ENCODE results near the gene PROSER3. TPM values are rescaled to one million over a fixed set of nuclear protein-coding genes. Genes with fewer than 3 reads are reported as not detected.

Gene PROSER3
- total and polyA plus RNA-seq, 9 of the 15 experiments (the other 6 are each of a cell fraction or from before 2014, with no cell fraction given) = 1.0 to 39.5 (median 5.1) TPM

DNA sequence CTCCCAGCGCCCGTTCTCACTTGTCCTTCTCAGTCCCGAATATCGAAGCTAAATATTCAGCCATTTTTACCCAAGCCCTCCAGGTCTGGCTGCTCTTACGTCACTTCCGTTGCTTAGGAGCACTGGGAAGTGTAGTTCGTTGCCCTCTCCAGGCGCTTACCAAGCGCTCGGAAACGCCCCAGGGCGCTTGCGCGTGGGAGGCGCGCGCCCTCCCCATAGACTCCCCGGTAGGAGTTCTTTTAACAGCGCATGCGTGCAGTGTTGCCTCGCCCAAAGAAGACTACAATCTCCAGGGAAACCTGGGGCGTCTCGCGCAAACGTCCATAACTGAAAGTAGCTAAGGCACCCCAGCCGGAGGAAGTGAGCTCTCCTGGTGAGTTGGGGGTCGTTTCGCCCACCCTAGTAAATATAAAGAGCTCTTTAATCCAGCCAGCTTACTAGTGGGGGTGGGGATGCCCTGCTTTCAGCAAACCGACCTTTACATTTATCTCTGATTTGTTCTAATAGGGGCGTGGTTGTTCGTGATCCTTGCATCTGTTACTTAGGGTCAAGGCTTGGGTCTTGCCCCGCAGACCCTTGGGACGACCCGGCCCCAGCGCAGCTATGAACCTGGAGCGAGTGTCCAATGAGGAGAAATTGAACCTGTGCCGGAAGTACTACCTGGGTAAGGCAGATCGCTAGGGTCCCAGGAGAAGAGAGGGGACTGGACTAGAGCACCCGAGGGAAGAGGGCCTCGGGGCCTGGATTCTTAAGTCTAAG, 12.5 kb upstream of the PROSER3 start, which contains the start of the genes PSENEN and U2AF1L4:
Gene PSENEN (plus strand): TSS at position 324 of the 759 bp plus-strand sequence. CDS start 280 bp downstream, at position 604.
Gene U2AF1L4 (minus strand): TSS at position 91 of the 759 bp plus-strand sequence. CDS start 27 bp downstream, at position 64.
- ChIA-PET CTCF (ENCODE audit: low intra/inter-chr PET ratio) (no interaction called here), POLR2A (interaction anchor here (0.7 to 1.9 kb wide), 6 partner anchors 9 to 401 kb away, joined by 3 to 12 read pairs (median 4); partner anchors contain the start of gene PROSER3)
- intact Hi-C loops (cut with micrococcal nuclease) = loop anchor here (10.0 kb wide), 1 partner anchor 101 kb away; the partner anchor contains the start of genes COX6B1 and ETV2
- peak within 1 kb of the TSS; percentile 92 to 94 for H3K9ac ChIP-seq (ENCODE audit: insufficient read depth in 1 of 2, low read depth in 2 of 2, low read length in 2 of 2)
- H3K4me2 ChIP-seq (ENCODE audit: insufficient read depth, low read length) = peak within 1 kb of the TSS; percentile 95
- peaks cover 27 to 47% of the 10 kb centered on the region in 2 experiments; a peak in 4 of 5 replicates for H3K4me1 ChIP-seq (replicated peaks in 1 of 2; ENCODE audit: control insufficient read depth in 2 of 2, insufficient read depth in 2 of 2, low read length in 2 of 2)
- H4K20me1 ChIP-seq (replicated peaks; ENCODE audit: control insufficient read depth, insufficient read depth, low read length) = no peaks in the 10 kb centered on the region
- H3K36me3 ChIP-seq (ENCODE audit: control insufficient read depth, insufficient read depth, low read length) = peaks cover 19% of the 10 kb centered on the region; the same call in 1 of the 3 replicates
- no peaks in the 10 kb centered on the region for H3K27me3 ChIP-seq (ENCODE audit: control insufficient read depth in 2 of 2, insufficient read depth in 2 of 2, low read length in 2 of 2)
- peak within 1 kb of the TSS; percentile 92 for H2AFZ ChIP-seq (ENCODE audit: low read depth, low read length)
- peaks cover 16% of the 10 kb centered on the region for H3K79me2 ChIP-seq (ENCODE audit: control insufficient read depth, insufficient read depth, low read length)
- in situ Hi-C loops (cut with MboI) = no loop called here
- H3K9me1 ChIP-seq (ENCODE audit: control insufficient read depth, insufficient read depth, low read length) = no peaks in the 10 kb centered on the region
- TSS peak; percentile 62 for BruUV-seq (replicated peaks)
- ATAC-seq = peak; percentile 70
- H3K27ac ChIP-seq (ENCODE audit: extremely low read depth, low read depth, low read length) = peak within 1 kb of the TSS; percentile 99
- WGBS (ENCODE audit: insufficient coverage, low coverage, missing lambda C conversion rate) = under 1% methylated on average over 40 of the region's 40 CpGs
- peak within 1 kb of the TSS; percentile 92 for H3K4me3 ChIP-seq
- H3K9me3 ChIP-seq (replicated peaks; ENCODE audit: control insufficient read depth, insufficient read depth, low read depth, low read length) = no peaks in the 10 kb centered on the region
- FAIRE-seq = peak; percentile 95
- peak; percentile 87 to 100 (median 90) for DNase-seq (ENCODE audit: extremely low read depth in 1 of 4, low spot score in 3 of 4)
- TF ChIP-seq, protein P1, sequence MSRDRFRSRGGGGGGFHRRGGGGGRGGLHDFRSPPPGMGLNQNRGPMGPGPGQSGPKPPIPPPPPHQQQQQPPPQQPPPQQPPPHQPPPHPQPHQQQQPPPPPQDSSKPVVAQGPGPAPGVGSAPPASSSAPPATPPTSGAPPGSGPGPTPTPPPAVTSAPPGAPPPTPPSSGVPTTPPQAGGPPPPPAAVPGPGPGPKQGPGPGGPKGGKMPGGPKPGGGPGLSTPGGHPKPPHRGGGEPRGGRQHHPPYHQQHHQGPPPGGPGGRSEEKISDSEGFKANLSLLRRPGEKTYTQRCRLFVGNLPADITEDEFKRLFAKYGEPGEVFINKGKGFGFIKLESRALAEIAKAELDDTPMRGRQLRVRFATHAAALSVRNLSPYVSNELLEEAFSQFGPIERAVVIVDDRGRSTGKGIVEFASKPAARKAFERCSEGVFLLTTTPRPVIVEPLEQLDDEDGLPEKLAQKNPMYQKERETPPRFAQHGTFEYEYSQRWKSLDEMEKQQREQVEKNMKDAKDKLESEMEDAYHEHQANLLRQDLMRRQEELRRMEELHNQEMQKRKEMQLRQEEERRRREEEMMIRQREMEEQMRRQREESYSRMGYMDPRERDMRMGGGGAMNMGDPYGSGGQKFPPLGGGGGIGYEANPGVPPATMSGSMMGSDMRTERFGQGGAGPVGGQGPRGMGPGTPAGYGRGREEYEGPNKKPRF (IDR thresholded peaks at IDR 0.05; ENCODE audit: low read depth, low read length) = no peak
- TF ChIP-seq, protein P2, sequence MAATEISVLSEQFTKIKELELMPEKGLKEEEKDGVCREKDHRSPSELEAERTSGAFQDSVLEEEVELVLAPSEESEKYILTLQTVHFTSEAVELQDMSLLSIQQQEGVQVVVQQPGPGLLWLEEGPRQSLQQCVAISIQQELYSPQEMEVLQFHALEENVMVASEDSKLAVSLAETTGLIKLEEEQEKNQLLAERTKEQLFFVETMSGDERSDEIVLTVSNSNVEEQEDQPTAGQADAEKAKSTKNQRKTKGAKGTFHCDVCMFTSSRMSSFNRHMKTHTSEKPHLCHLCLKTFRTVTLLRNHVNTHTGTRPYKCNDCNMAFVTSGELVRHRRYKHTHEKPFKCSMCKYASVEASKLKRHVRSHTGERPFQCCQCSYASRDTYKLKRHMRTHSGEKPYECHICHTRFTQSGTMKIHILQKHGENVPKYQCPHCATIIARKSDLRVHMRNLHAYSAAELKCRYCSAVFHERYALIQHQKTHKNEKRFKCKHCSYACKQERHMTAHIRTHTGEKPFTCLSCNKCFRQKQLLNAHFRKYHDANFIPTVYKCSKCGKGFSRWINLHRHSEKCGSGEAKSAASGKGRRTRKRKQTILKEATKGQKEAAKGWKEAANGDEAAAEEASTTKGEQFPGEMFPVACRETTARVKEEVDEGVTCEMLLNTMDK (IDR thresholded peaks at IDR 0.05; ENCODE audit: borderline replicate concordance, insufficient read depth, low read depth, low read length, poor library complexity, severe bottlenecking) = no peak
- no peak for TF ChIP-seq ZNF124 (CRISPR knock-in tag; IDR thresholded peaks at IDR 0.05)
- no peak for TF ChIP-seq TSC22D4 (tag; IDR thresholded peaks at IDR 0.05)
- no peak for TF ChIP-seq ZNF3 (CRISPR knock-in tag; IDR thresholded peaks at IDR 0.05)
- TF ChIP-seq HLTF (IDR thresholded peaks at IDR 0.05) = no peak
- no peak for TF ChIP-seq ZNF436 (CRISPR knock-in tag; IDR thresholded peaks at IDR 0.05)
- TF ChIP-seq, protein P3, sequence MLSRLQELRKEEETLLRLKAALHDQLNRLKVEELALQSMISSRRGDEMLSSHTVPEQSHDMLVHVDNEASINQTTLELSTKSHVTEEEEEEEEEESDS (CRISPR knock-in tag; IDR thresholded peaks at IDR 0.05) = no peak
- TF ChIP-seq RBM15 (IDR thresholded peaks at IDR 0.05; ENCODE audit: insufficient read depth, low read length) = no peak
- TF ChIP-seq POU5F1 (IDR thresholded peaks at IDR 0.05; ENCODE audit: borderline replicate concordance, low read depth, low read length, partially characterized antibody) = no peak
- TF ChIP-seq HDAC3 (IDR thresholded peaks at IDR 0.05; ENCODE audit: borderline replicate concordance, partially characterized antibody) = no peak
- TF ChIP-seq ZNF77 (CRISPR knock-in tag; IDR thresholded peaks at IDR 0.05) = no peak
- TF ChIP-seq KAT8 (IDR thresholded peaks at IDR 0.05; ENCODE audit: low read depth) = no peak
- TF ChIP-seq TFAM (CRISPR knock-in tag; conservative IDR thresholded peaks at IDR 0.05) = no peak
- TF ChIP-seq GTF2E2 (tag; IDR thresholded peaks at IDR 0.05) = 0 out of 2 replicates have a peak, but pooled peaks have one; percentile 21
- TF ChIP-seq ZNF232 (CRISPR knock-in tag; IDR thresholded peaks at IDR 0.05) = no peak
- no peak for TF ChIP-seq ZNF75A (CRISPR knock-in tag; IDR thresholded peaks at IDR 0.05)

All from K562 (cell line).